ENCODE measurements around the gene ANKRD40.

Gene ANKRD40

DNA sequence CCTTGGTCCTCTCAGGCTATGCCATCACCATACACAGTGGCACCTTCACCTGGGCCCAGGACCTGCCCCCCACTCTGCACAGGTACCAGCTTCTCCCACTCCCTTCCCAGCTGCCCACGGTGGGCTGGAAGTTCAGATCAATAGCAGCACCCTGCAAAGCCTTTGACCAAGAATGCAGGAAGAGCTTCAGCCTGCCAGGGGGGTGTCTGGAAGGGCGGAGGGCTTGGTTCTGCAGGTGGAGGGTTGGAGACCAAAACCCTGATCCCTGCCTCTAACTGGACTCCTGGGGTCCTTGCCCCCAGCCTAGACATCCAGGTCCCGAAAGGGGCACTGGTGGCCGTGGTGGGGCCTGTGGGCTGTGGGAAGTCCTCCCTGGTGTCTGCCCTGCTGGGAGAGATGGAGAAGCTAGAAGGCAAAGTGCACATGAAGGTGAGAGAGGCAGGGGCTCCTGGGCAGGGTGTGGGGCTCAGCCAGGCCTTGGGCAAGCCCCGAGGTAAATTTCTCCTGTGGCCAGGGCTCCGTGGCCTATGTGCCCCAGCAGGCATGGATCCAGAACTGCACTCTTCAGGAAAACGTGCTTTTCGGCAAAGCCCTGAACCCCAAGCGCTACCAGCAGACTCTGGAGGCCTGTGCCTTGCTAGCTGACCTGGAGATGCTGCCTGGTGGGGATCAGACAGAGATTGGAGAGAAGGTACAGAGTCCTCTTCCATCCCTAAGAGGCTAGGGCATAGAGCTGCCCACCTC is 38.7 kb downstream of the ANKRD40 start:
- no peak for DNase-seq (ENCODE audit: low read depth)

DNA sequence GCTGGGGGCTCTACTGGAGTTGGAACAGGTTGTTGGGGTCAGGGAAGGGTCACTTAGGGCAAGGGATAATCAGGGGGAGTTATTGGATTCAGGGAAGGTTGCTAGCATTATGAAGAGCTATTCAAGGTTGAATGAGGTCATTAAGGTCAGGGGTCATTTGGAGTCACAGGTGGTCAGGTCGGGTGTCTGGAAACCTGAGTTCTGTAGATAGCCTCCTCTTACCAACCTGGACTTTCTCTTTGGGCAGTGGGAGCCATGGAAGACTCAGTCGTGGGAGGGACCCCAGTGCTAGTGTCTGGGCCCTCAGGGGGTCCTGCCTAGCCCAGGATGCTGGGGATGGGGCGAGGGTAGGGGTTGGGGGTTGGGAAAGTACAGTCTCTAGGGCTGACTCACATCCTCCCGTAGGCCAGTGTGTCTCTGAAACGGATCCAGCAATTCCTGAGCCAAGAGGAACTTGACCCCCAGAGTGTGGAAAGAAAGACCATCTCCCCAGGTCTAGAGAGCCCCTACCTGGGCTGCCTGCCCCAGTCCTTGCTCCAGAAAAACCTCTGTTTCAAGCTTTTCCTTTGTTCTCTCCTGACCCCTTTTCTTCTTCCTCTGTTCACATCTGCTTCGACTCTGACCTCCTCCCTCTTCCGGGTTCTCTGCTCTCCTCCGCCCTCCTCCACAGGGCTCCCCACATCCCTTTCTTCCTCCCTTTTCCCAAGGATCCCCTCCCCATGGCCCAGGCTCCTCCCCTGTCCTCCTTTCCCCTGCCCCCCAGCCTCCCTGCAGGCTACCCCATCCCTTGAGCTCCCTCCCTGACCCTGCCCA is 39.5 kb downstream of the ANKRD40 start:
- DNase-seq (ENCODE audit: low read depth) = no peak

DNA sequence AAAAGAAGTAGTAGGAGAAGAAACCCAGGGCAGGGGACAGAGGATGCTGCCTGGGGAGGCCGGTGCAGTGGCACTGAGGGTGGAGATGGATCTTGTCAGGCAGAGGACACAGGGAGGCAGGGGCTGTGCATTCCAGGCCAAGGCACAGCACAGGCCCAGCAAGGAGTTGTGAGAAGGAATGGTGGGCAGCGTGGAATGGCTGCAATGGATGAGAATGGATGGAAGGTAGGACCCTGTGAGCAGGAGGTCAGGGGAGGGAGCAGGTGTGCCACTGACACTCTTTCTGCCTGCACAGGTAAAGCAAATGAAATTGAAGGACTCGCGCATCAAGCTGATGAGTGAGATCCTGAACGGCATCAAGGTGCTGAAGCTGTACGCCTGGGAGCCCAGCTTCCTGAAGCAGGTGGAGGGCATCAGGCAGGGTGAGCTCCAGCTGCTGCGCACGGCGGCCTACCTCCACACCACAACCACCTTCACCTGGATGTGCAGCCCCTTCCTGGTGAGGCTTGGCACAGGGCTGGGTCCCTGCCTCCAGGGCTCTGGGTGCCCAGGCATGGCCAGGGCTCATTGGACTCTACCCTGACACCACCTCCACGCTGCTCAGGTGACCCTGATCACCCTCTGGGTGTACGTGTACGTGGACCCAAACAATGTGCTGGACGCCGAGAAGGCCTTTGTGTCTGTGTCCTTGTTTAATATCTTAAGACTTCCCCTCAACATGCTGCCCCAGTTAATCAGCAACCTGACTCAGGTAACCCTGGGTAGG is 40.3 kb downstream of the ANKRD40 start:
- DNase-seq (ENCODE audit: low read depth) = no peak

DNA sequence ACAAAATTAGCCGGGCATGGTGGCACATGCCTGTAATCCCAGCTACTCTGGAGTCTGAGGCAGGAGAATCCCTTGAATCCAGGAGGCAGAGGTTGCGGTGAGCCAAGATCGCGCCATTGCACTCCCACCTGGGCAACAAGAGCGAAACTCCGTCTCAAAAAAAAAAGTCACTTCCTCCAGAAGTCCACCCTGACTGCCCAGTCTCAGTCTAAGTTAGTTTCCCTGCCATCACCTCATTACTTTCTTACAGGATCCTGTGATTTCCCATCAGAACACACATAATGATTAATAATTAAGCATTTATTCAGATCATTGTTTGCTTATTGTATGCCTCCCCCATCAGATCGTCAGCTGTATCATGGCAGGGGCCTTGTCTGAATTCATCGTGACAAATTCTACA is 41.4 kb downstream of the ANKRD40 start:
- no peak for DNase-seq (ENCODE audit: low read depth)

DNA sequence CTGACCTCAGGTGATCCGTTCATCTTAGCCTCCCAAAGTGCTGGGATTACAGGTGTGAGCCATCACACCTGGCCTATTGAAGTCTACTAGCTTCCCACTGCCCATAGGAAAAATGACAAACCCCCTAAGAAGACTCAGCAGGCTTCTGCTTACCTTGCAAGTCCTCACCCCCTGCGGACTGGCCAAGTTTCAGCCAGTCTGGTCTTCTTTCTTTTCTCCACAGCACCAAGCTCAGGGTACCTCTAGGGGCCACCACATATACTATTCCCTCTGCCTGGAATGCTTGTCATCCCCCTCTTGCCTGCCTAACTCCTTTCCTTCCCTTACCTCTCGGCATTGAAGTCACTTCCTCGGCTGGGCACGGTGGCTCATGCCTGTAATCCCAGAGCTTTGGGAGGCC is 41.9 kb downstream of the ANKRD40 start:
- no peak for DNase-seq (ENCODE audit: low read depth)

DNA sequence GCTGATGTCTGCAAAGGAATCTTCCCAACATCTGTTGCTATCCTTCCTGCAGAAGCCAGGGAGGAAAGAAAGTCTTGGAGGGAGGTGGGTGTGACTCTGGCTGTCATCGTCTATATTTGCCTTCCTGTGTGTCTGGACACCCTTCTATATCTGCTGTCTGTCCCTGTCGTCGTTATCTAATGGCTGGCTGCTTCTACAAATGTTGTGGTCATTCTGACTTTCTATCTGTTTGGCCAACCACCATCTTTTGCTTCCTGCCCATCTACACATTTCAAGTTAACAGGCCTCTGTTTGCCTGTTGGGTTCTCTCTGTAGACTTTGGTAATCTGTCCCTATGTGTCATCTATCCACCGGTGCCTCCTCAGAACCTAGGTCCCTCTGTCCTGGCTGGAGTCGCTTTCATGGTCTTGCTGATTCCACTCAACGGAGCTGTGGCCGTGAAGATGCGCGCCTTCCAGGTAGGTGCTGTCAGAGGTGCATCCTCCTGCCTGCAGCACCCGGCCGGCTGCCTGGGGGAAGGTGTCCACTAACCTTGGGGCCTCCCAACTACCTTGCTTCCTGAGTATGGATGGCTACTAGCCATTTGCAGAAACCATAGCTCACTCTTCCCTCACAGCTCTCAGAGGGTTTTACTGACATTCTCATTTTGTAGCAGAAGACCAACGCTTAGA is 42.8 kb downstream of the ANKRD40 start:
- no peak for DNase-seq (ENCODE audit: low read depth)

DNA sequence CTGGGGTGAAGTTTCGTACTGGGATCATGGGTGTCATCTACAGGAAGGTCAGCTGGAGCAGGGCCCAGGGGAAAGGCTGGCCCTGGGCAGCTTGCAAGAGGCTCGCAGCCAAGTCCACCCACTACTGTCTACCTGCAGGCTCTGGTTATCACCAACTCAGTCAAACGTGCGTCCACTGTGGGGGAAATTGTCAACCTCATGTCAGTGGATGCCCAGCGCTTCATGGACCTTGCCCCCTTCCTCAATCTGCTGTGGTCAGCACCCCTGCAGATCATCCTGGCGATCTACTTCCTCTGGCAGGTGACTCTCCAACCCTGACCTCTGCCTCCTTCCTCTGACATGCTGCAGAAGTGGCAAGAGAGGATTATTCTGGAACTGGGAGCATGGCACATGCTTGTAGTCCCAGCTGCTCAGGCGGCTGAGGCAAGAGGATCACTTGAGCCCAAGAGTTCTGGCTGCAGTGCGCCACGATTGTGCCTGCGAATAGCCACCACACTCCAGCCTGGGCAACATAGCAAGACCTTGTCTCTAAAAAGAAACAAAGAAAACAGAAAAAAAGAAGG is 43.8 kb downstream of the ANKRD40 start:
- no peak for DNase-seq (ENCODE audit: low read depth)

DNA sequence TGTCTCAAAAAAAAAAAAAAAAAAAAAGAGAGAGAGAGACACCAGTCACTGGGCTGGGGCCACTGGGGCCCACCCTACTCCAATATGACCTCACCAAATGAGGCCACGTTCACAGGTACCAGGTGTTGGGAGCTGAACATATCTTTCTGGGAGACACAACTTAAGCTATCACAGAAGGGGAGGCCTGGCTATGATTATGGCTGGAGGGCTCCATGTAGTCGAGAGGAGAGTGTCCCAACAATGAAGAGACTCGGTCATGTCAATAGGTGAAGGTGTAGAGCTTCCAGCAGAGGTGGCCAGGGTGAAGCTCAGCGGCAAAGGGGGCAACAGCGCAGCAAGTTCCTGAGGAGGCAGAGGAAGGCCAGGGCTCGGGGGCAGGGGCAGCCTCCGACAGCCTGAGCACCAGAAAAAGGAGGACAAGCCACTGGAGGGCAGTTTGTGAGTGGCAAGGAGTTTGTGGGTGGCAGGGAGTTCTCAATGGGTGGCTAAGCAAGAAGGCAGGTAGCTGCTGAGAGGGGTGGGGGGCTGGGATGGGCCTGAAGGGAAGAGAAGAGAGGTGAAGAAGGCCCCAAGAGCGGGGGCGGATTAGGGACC is 45.0 kb downstream of the ANKRD40 start:
- DNase-seq (ENCODE audit: low read depth) = no peak

DNA sequence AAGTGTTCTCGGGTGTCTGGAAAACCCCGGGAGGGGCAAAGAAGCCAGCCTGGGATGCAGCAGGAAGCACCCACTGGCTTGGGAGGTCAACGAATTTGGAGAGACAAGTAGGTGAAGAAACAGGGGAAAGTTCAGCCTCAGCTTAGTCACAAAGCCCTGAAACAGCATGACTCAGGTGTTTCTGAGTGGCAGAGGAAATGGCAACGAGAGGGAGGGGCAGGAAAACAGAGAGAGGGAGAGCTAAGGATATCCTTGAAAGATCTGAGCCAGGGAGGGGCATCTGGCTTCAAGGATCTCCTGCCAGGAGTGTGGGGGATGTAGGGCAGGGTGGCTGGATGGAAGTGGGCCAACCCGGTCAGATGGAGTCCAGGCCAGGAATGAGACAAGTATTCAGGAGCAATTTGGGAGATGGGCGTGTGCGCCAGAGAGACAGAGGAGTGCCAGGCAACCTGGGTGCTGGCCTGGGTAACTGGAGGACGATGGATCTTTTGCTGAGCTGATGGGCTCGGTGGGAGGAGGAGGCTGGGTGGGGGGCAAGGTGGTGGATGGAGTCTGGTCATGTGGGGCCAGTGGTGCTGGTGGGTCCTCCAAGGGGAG is 45.8 kb downstream of the ANKRD40 start:
- no peak for DNase-seq (ENCODE audit: low read depth)

DNA sequence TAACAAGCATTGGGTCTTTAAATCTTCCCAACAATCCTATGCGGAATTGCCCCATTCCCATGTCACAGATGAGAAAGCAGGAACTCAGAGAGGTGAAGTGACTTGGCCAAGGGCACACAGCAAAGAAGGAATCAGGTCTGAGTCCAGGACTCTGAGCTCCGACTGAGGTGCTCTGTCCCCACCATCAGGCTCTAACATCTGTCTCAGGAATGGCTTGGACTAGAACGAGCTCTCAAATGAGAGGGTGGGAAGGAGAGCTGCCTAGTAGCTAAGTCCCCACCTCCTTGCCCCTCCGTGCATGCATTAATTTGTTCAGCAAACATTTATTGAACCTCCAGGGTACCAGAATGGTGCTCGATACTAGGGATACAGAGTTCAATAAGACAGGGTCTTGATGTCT is 46.4 kb downstream of the ANKRD40 start:
- DNase-seq (ENCODE audit: low read depth) = no peak

DNA sequence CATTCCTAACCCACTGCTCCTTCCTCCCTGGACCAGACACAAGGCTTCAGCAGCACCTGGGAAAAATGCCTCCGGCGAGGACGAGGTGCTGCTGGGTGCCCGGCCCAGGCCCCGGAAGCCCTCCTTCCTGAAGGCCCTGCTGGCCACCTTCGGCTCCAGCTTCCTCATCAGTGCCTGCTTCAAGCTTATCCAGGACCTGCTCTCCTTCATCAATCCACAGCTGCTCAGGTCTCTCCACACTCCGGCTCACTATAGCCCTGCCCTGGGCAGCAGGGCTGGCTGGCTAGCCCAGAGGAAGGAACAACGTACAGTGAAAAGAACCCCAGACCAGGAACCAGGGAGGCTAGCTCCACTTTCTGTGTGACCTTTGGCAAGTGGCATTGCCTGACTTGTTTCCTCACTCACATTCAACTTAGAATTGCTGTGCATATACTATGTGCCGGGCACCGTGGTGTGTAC is 46.8 kb downstream of the ANKRD40 start:
- no peak for DNase-seq (ENCODE audit: low read depth)

DNA sequence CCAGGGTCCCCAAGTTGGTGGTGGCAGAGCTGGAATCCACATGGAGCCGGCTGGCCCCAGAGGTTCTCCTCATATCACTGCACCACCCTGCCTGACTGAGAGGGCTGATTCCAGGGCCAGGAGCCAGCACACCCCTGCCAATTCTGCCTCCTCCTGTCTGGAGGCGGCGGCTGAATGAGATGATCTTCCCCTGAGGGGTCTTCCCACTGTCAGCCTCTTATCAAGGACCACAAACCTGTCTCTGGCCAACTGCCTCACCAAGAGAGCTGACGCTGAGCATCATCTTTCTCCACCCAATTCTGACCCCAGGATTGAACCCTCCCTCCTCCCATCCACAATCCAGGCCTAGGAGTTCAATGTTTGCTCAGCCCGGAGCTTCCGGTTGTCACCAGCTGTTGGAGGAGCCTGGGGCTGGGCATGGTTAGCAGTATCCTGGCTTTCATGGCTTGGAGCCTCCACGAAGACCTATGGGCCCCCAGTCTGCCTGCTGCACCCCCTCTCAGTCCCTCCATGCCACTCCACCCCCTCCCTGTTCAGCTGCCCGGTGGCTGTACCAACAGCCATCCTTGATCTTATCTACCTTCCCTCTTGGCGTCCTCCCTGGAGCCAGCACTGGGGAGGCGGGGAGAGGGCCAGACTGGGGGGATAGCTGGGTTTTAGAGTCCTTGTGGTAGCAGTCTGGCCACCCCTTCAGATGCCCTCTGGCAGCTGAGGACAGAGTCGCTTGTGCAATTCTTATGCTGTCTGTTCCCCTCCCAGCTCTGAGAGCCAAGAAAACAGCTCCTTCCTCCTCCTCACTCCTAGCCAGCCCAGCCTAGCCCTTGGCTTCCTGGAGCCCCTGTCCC is 47.5 kb downstream of the ANKRD40 start:
- no peak for DNase-seq (ENCODE audit: low read depth)

DNA sequence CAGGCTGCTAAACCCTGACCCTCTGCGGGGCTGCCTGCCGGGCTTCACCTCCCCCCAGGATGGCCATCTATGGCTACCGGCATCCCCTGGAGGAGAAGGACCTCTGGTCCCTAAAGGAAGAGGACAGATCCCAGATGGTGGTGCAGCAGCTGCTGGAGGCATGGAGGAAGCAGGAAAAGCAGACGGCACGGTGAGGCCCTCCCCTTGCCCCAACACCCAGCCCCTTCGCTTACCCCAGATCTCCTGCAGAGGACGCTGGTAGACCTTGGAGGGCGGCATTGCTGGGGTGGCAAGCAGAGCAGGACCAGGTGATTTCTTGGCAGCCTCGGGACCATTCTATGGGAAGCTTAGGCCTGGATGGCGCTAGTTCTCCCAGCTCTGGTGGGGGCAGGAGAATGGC is 48.5 kb downstream of the ANKRD40 start:
- DNase-seq (ENCODE audit: low read depth) = no peak

DNA sequence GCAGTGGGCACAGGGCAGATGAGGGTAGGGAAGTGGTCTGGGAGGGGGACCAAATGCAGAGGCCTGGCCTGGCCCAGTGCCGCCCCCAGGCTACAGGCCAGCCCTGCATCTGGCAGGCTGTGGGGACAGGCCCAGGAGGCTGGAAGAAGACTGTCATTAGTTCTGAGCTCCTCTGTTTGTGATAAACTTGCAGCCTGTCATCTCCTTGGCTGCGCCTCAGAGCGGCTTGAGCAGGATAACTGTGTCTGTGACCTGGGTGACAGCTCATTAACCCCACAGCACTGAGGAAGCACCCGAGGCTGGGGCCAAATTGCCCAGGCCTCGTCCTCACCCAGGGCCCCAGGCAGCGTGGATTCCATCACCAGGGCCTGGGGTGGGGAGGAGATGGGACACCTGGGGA is 49.1 kb downstream of the ANKRD40 start:
- no peak for DNase-seq (ENCODE audit: low read depth)

DNA sequence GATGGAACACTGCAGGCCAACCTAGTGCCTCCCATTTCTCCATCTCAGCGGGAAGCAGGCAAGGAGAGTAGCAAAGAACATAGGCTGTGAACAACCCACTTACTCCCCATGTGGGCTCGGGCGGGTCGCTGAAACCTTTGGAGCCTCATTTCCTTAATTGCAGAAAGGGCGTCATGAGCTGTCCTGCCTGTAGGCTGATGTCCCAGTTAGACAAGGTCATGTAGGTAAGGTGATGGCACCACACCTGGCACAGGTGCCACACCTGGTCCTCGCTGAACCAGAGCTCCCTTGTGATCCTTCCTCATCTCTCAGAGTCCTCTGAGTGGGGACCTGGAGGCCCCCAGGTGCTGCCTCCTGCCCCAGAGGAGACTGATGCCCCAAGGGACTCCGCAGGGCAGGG is 50.1 kb downstream of the ANKRD40 start:
- no peak for DNase-seq (ENCODE audit: low read depth)

DNA sequence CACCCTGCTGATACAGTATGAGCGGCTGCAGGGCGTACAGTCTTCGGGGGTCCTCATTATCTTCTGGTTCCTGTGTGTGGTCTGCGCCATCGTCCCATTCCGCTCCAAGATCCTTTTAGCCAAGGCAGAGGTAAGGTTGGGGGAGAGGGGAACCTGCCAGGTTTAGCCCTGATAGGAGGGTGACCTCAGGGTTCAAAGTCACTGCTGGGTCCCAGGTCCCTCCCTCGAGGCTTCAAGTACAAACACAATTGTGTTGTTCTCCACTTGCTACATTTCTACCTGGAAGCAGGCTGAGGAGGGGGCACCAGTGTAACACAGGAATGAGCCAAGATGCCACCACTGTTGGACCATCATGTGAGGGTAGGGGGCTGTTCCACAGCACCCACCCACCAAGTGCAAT is 50.7 kb downstream of the ANKRD40 start:
- no peak for DNase-seq (ENCODE audit: low read depth)

DNA sequence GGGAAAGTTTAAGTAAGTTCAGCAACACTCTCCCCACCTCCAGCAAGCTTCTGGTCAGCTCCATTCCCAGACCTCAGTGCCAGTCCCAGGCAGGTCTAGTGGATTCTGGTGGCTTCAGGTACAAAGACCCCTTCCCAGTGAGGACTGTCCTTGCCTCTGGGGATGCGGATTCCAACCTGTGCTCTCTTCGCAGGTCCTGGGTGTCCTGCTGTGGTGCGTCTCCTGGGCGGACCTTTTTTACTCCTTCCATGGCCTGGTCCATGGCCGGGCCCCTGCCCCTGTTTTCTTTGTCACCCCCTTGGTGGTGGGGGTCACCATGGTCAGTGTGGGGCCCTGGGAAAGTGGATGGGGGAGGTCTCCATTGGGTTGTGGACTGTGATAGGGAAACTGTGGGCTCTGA is 51.2 kb downstream of the ANKRD40 start:
- DNase-seq (ENCODE audit: low read depth) = no peak

DNA sequence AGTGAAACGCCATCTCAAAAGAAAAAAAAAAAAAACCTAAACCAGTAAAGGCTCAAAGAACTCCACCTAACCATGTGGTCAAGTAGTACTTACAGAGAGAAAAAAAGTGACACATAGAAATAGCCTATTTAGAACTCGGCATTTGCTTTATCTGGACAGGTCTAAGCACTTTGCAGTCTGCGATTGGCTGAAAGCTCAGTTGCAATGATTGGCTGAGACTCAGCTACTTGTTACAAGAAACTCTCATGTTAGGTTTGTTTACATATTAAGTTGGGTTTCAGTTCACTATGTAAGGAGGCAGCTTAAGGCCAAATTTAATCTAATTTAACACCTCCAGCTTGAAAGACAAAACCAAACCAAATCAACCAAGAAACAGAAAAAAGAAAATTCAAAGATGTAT is 54.0 kb downstream of the ANKRD40 start:
- DNase-seq (ENCODE audit: low read depth) = no peak

DNA sequence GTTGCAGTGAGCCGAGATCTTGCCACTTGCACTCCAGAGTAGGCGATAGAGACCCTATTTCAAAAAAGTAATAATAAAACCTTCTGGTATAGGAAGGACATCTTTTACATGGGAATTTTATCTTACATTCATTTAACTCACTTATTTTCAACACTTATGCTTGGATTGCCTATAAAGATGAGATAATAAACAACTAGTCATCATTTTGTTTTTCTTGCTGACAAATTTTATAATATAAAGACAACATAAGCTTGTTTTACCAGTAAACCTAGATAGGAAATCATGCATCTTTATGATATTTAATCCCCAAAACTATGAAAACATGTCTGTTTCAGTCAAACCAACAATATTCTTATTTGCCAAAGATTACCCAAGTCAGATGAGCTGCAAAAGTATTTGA is 56.1 kb downstream of the ANKRD40 start:
- no peak for DNase-seq (ENCODE audit: low read depth)
